D721Med (cell line): Measurements from ENCODE around the gene EFCAB13.

Source experiments
- DNase-seq: peaks from one replicate; pipeline ENCODE4 v3.0.0; 2011; ENCODE audit warnings: low spot score; ENCODE audit not compliant: insufficient read length
- FAIRE-seq: peaks from 2 replicates; lab custom pipeline; 2011; peaks lifted over from hg19 to GRCh38; lab: Jason Lieb, UNC
- TF ChIP-seq, protein P1 (sequence below): IDR thresholded peaks from 2 replicates; pipeline ENCODE4 v1.5.1; 2012; ENCODE audit warnings: mild to moderate bottlenecking, control low read depth; ENCODE audit not compliant: insufficient read depth; ENCODE audit errors: missing control alignments

The EFCAB13 gene

DNA sequence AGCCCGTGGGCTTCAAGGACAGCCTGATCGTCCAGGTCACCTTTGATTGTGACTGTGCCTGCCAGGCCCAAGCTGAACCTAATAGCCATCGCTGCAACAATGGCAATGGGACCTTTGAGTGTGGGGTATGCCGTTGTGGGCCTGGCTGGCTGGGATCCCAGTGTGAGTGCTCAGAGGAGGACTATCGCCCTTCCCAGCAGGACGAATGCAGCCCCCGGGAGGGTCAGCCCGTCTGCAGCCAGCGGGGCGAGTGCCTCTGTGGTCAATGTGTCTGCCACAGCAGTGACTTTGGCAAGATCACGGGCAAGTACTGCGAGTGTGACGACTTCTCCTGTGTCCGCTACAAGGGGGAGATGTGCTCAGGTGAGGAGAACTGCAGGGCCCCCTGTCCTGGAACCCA is 31.5 kb upstream of the EFCAB13 start:
- FAIRE-seq = no peak
- no peak for DNase-seq
- TF ChIP-seq, protein P1, sequence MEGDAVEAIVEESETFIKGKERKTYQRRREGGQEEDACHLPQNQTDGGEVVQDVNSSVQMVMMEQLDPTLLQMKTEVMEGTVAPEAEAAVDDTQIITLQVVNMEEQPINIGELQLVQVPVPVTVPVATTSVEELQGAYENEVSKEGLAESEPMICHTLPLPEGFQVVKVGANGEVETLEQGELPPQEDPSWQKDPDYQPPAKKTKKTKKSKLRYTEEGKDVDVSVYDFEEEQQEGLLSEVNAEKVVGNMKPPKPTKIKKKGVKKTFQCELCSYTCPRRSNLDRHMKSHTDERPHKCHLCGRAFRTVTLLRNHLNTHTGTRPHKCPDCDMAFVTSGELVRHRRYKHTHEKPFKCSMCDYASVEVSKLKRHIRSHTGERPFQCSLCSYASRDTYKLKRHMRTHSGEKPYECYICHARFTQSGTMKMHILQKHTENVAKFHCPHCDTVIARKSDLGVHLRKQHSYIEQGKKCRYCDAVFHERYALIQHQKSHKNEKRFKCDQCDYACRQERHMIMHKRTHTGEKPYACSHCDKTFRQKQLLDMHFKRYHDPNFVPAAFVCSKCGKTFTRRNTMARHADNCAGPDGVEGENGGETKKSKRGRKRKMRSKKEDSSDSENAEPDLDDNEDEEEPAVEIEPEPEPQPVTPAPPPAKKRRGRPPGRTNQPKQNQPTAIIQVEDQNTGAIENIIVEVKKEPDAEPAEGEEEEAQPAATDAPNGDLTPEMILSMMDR = no peak

DNA sequence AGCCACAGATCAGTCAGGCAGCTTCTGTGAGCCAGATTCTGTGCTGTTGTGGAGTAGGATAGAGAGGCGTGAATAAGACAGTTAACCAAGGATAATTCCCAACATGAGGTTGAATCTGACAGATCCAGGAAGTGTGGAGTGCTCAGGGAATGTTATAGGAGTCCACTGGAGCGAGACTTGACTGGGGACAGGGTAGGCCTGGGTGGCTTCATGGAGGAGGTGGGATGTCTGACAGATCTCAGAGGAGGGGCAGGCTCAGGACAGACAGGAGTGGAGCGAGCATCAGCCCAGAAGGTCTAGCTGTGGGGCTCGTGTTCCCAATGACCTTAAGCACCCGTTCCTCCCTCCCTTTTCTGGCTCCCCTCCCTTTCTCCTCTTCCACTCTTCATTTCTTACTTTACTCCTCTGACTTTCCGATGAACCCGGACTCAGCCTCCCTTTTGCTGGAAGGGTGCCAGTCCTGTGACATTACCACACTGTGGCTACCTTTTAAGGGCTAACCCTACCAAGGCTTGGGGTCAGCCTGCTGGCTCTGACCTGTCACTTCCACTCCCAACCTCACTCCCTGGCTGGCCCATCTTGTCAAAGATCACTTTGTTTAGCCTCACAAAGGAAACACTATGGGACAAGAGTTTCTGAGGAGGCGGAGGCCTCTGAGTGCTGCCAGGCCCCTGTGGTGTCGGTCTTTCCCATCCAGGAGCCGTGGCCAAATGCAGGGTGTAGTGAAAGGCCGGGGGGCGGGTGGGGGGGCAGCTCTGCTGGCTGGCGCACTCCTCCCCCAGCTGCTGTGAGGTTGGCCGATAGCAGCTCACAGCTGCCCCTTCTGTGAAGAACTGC is 28.5 kb upstream of the EFCAB13 start:
- TF ChIP-seq, protein P1 = no peak
- FAIRE-seq = no peak
- DNase-seq = no peak

DNA sequence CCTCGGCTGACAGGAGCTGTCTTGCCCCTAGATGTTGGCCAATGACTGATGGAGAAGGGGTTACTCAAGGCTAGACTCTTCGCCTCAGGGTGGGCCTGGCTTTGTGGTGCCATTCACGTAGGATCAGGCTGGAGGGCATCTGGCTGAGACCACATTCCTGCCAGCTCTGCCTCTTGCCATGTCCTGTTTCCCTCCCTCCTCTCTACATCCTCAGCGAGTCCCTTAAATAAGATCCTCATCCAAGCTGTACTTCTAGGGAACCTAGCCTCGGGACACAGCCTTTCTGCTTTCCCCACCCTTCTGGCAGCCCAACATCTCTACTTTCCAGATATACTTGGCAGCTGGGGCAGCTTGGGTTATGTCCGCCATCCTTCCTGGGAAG is 27.9 kb upstream of the EFCAB13 start:
- DNase-seq (no peak), FAIRE-seq (no peak)
- TF ChIP-seq, protein P1 = no peak

DNA sequence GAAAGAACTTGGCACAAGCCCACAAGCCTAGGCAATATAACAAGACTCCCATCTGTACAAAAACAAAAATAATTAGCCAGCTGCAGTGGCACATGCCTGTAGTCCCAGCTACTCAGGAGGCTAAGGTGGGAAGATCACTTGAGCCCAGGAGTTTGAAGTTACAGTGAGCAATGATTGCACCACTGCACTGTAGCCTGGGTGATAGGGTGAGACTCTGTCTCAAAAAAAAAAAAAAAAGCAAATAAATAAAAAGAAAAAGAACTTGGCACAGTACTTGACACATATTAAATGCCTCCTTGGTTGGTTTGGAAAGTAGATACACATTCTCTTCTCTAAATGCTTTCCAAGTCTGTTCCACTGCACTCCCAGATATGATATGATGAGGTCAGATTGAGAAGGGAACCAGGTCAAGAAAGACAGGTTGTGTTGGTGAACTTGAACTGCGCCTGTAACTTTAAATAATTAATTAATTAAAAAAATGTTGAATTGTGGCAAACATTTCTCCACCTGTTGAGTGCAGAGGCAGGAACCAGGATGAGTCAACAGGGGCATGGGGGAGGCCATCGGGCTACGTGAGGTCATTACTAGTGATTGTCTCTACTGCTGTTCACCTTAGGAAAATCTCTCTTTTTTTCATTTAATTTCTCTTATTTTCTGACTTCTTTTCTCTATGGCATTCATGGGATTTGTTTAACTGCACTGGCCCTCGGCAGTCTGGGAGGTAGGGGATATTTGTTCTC is 25.9 kb upstream of the EFCAB13 start:
- TF ChIP-seq, protein P1 = no peak
- FAIRE-seq (no peak), DNase-seq (no peak)

DNA sequence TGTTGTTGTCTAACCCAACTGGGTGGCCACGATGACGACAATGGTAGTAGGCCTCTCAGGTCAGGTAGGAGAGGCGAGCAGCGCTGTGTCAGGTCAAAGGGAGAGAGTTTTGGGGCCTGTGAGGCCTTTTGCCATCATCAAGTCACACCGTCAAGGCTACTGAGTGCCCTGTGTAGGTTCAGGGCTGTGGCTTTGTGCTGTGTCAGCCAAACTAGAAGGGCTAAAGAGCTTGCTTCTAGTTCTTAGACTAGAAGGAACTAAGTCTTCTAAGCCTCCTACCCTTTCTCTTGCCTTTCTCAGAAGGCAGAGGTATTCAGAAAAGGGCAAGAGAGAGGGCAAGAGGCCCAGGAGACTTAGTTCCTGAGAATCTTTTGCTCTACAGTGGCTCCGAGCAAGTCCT is 25.0 kb upstream of the EFCAB13 start:
- DNase-seq (no peak), FAIRE-seq (no peak)
- TF ChIP-seq, protein P1 = no peak

DNA sequence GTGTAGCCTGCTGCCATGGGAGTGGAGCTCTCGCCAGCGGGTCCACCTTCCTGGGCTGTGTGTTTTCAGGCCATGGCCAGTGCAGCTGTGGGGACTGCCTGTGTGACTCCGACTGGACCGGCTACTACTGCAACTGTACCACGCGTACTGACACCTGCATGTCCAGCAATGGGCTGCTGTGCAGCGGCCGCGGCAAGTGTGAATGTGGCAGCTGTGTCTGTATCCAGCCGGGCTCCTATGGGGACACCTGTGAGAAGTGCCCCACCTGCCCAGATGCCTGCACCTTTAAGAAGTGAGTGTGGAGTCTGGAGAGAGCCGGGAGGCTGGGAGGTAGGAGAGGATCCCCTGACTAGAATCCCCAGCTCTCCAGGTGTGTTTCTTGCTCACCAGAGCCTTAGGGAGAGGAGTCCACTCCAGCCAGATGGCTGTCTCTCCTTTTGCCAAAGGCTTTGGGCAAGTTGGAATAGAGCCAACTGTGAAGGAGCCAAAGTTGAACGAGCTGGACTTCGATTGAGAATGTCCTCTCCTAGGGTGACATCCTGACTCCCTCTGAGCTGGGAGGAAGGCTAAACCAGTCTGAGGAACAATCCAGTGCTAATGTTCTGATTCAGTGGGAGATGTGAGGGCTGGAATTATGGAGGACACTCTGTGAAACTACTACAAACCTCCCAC is 24.4 kb upstream of the EFCAB13 start:
- DNase-seq (no peak), FAIRE-seq (no peak)
- TF ChIP-seq, protein P1 = no peak
